HCT116 (cell line): ENCODE results near the gene SLC27A2. TPM values are rescaled to one million over a fixed set of nuclear protein-coding genes. Genes with fewer than 3 reads are reported as not detected.

Experiments used
- ATAC-seq: fragments of 200-7000 bp; cut with Tn5 transposase; 2 replicates; pipeline ENCODE4 v1.9.1; 2020; ENCODE audit warnings: mild to moderate bottlenecking, moderate library complexity
- BruUV-seq: library from RNA; stranded (reverse); fragments of 400-500 nt; replicated peaks from 2 replicates; lab custom pipeline; 2021; lab: Mats Ljungman, UMichigan
- CTCF ChIA-PET: fragments of 300-600 bp; sonication (Branson Sonifier 250); formaldehyde crosslinking; loops from one replicate; lab custom pipeline; 2021; ENCODE audit warnings: antibody characterized with exemption; lab: Charles Lee
- POLR2A ChIA-PET: fragments of 300-600, 350-600 bp; sonication (Branson Sonifier 250); formaldehyde crosslinking; loops from one replicate; lab custom pipeline; 2021; ENCODE audit warnings: antibody characterized with exemption; lab: Charles Lee
- RAD21 ChIA-PET, 2 experiments: fragments of 300-600 bp; sonication (Branson Sonifier 250); formaldehyde crosslinking; loops; one replicate each; lab custom pipeline; 2023; ENCODE audit warnings: low total read pairs in 2 of 2; ENCODE audit not compliant: uncharacterized antibody in 2 of 2, unreplicated experiment in 2 of 2, low non-redundant PET in 1 of 2; lab: Charles Lee
- DNase-seq: peaks from one replicate; pipeline ENCODE4 v3.0.0-alpha.2; 2010; ENCODE audit warnings: low read depth, low spot score
- H2AFZ ChIP-seq: fragments of 200-600 bp; shearing (Covaris generic), sonication (generic); 2 replicates; pipeline ENCODE4 v1.6.1; 2017; ENCODE audit warnings: low read depth, mixed run types, mixed read lengths, antibody characterized with exemption, low read length; ENCODE audit not compliant: poor library complexity, severe bottlenecking
- H3K27ac ChIP-seq: 2 replicates; pipeline ENCODE4 v1.5.1; 2012; ENCODE audit warnings: low read depth, low read length
- H3K27me3 ChIP-seq: fragments of 200-600 bp; sonication (generic); 2 replicates; pipeline ENCODE4 v1.6.1; 2016; ENCODE audit warnings: mixed run types, low read length, mixed read lengths; ENCODE audit not compliant: insufficient read depth
- H3K36me3 ChIP-seq, 2 experiments: fragments of 200-500 bp in 1 of 2; fragments of 200-600 bp in 1 of 2; sonication (Bioruptor generic) in 1 of 2; sonication (generic) in 1 of 2; 2 replicates each; pipeline versions ENCODE4 v1.5.1 to v1.6.1; 2014 to 2016; ENCODE audit warnings: low read length in 2 of 2, inconsistent platforms in 1 of 2, mixed read lengths in 1 of 2, mixed run types in 1 of 2; ENCODE audit not compliant: insufficient read depth in 2 of 2, control insufficient read depth in 1 of 2
- H3K4me1 ChIP-seq, 2 experiments: fragments of 200-600 bp in 1 of 2; sonication (generic) in 1 of 2; 2 replicates each; pipeline versions ENCODE4 v1.5.1 to v1.6.1; 2012 to 2017; ENCODE audit warnings: low read length in 2 of 2, inconsistent platforms in 1 of 2, mild to moderate bottlenecking in 1 of 2, mixed read lengths in 1 of 2, mixed run types in 1 of 2, moderate library complexity in 1 of 2; ENCODE audit not compliant: insufficient read depth in 2 of 2, control insufficient read depth in 1 of 2
- H3K4me2 ChIP-seq: fragments of 200-600 bp; sonication (generic); 2 replicates; pipeline ENCODE4 v1.6.1; 2017; ENCODE audit warnings: mixed run types, low read length, mixed read lengths
- H3K4me3 ChIP-seq, 2 experiments: fragments of 200-600 bp in 1 of 2; sonication (generic) in 1 of 2; replicated peaks in 1 of 2; 2 replicates each; pipeline ENCODE4 v1.5.1; 2011 to 2016; ENCODE audit warnings: low read length in 2 of 2, control low read depth in 1 of 2, low read depth in 1 of 2, mild to moderate bottlenecking in 1 of 2, mixed read lengths in 1 of 2, mixed run types in 1 of 2
- H3K79me2 ChIP-seq: fragments of 200-600 bp; sonication (generic); 2 replicates; pipeline ENCODE4 v1.6.1; 2017; ENCODE audit warnings: mild to moderate bottlenecking, mixed run types, low read length, moderate library complexity, mixed read lengths; ENCODE audit not compliant: insufficient read depth
- H3K9ac ChIP-seq: fragments of 200-600 bp; sonication (generic); 2 replicates; pipeline ENCODE4 v1.6.1; 2016; ENCODE audit warnings: low read length, mixed read lengths
- H3K9me2 ChIP-seq: fragments of 200-600 bp; sonication (generic), shearing (Covaris generic); 2 replicates; pipeline ENCODE4 v1.6.1; 2017; ENCODE audit warnings: mixed run types, mild to moderate bottlenecking, moderate library complexity; ENCODE audit not compliant: insufficient read depth
- H3K9me3 ChIP-seq, 2 experiments: fragments of 200-500 bp in 1 of 2; fragments of 200-600 bp in 1 of 2; sonication (Bioruptor generic) in 1 of 2; sonication (generic) in 1 of 2; 2 replicates each; pipeline ENCODE4 v1.6.1; 2014 to 2017; ENCODE audit warnings: low read length in 2 of 2, mixed read lengths in 2 of 2, inconsistent platforms in 1 of 2, low read depth in 1 of 2, mild to moderate bottlenecking in 1 of 2, mixed run types in 1 of 2, moderate library complexity in 1 of 2; ENCODE audit not compliant: control insufficient read depth in 1 of 2, insufficient read depth in 1 of 2
- H4K20me1 ChIP-seq: fragments of 200-600 bp; sonication (generic), shearing (Covaris generic); 2 replicates; pipeline ENCODE4 v1.6.1; 2017; ENCODE audit warnings: mixed run types, mild to moderate bottlenecking, moderate library complexity; ENCODE audit not compliant: insufficient read depth
- CEBPB ChIP-seq: IDR thresholded peaks from 2 replicates; pipeline ENCODE4 v1.6.1; 2012; ENCODE audit warnings: low read depth
- CTCF ChIP-seq, 3 experiments: fragments of 200-600 bp in 1 of 3; sonication (generic) in 1 of 3; IDR thresholded peaks in 2 of 3; conservative IDR thresholded peaks in 1 of 3; 2 replicates each; pipeline ENCODE4 v1.5.1; 2012 to 2017; ENCODE audit warnings: low read depth in 2 of 3, low read length in 2 of 3, antibody characterized with exemption in 1 of 3, borderline replicate concordance in 1 of 3, control low read depth in 1 of 3, mild to moderate bottlenecking in 1 of 3, mixed read lengths in 1 of 3, mixed run types in 1 of 3, moderate library complexity in 1 of 3; ENCODE audit not compliant: insufficient read depth in 1 of 3
- EGR1 ChIP-seq: IDR thresholded peaks from 2 replicates; pipeline ENCODE4 v1.6.1; 2012; ENCODE audit warnings: low read depth
- EZH2phosphoT487 ChIP-seq: fragments of 200-600 bp; IDR thresholded peaks from 2 replicates; pipeline ENCODE4 v1.6.1; 2018; ENCODE audit warnings: antibody characterized with exemption, borderline replicate concordance
- FOSL1 ChIP-seq: IDR thresholded peaks from 2 replicates; pipeline ENCODE4 v1.6.1; 2012; ENCODE audit warnings: low read depth
- JUND ChIP-seq: IDR thresholded peaks from 2 replicates; pipeline ENCODE4 v1.6.1; 2012
- MAX ChIP-seq: IDR thresholded peaks from 2 replicates; pipeline ENCODE4 v1.6.1; 2012
- POLR2A ChIP-seq: IDR thresholded peaks from 2 replicates; pipeline ENCODE4 v1.7.0; 2011; ENCODE audit warnings: borderline replicate concordance; ENCODE audit not compliant: insufficient read depth, insufficient read length; ENCODE audit errors: extremely low read depth
- POLR2AphosphoS5 ChIP-seq: IDR thresholded peaks from 2 replicates; pipeline ENCODE4 v1.6.1; 2011; ENCODE audit warnings: mild to moderate bottlenecking, low read depth, low read length, moderate library complexity
- RAD21 ChIP-seq: IDR thresholded peaks from 2 replicates; pipeline ENCODE4 v1.6.1; 2012; ENCODE audit warnings: low read depth, mild to moderate bottlenecking
- REST ChIP-seq: IDR thresholded peaks from 2 replicates; pipeline ENCODE4 v1.6.1; 2012; ENCODE audit warnings: low read depth
- SIN3A ChIP-seq: IDR thresholded peaks from 2 replicates; pipeline ENCODE4 v1.6.1; 2012; ENCODE audit warnings: low read depth
- SP1 ChIP-seq: IDR thresholded peaks from 2 replicates; pipeline ENCODE4 v1.6.1; 2012; ENCODE audit warnings: low read depth
- SRF ChIP-seq: IDR thresholded peaks from 2 replicates; pipeline ENCODE4 v1.6.1; 2012; ENCODE audit warnings: low read depth
- TCF7L2 ChIP-seq: IDR thresholded peaks from 2 replicates; pipeline ENCODE4 v1.7.0; 2011; ENCODE audit warnings: borderline replicate concordance, inconsistent platforms; ENCODE audit not compliant: insufficient read depth, insufficient read length; ENCODE audit errors: extremely low read depth
- ZBTB33 ChIP-seq: IDR thresholded peaks from 2 replicates; pipeline ENCODE4 v1.6.1; 2011; ENCODE audit warnings: mild to moderate bottlenecking, low read length, moderate library complexity; ENCODE audit not compliant: insufficient replicate concordance; ENCODE audit errors: extremely low read depth
- ZFX ChIP-seq: fragments of 450-650 bp; IDR thresholded peaks from 2 replicates; pipeline ENCODE4 v1.6.1; 2017
- ZNF274 ChIP-seq: fragments of 200-500 bp; sonication (Bioruptor generic); IDR thresholded peaks from 2 replicates; pipeline ENCODE4 v1.6.1; 2014; ENCODE audit warnings: mild to moderate bottlenecking, low read depth, low read length, inconsistent platforms
- intact Hi-C: fragments of 100-400 bp; cut with micrococcal nuclease; formaldehyde crosslinking; loops from 2 replicates; pipeline ENCODE4 v1.10.0; 2022
- total RNA-seq: library from RNA; stranded (reverse); gene quantifications from one replicate; pipeline ENCODE4 v1.2.1, GENCODE V29; 2021; ENCODE audit not compliant: unreplicated experiment

Gene SLC27A2
- total RNA-seq, 1 experiment from 2014 or later = 14.0 TPM

- no peak overlapping the region for H3K27ac ChIP-seq
- H3K79me2 ChIP-seq = no peaks in the 10 kb centered on the region
- H3K27me3 ChIP-seq = no peaks in the 10 kb centered on the region
- H3K9me3 ChIP-seq = no peaks in the 10 kb centered on the region
- ChIA-PET CTCF (no interaction called here), POLR2A (no interaction called here)
- no peak for DNase-seq
- no peak overlapping the region for H3K9ac ChIP-seq
- no peak overlapping the region for H3K4me3 ChIP-seq
- no peak overlapping the region for H3K4me2 ChIP-seq
- H4K20me1 ChIP-seq = no peaks in the 10 kb centered on the region
- H3K9me2 ChIP-seq = no peaks in the 10 kb centered on the region
- intact Hi-C loops = loop anchor here (10.0 kb wide), 1 partner anchor 136 kb away; no protein-coding TSS in a partner anchor
- H3K4me1 ChIP-seq = peaks cover 7 to 21% of the 10 kb centered on the region in 2 experiments
- TF ChIP-seq POLR2AphosphoS5 (no peak), REST (no peak), FOSL1 (no peak), POLR2A (no peak), TCF7L2 (no peak), CTCF (IDR thresholded peaks at IDR 0.05 in 2 of 3, conservative IDR thresholded peaks at IDR 0.05 in 1 of 3; ENCODE audit: borderline replicate concordance in 1 of 3, insufficient read depth in 1 of 3, low read depth in 2 of 3, low read length in 2 of 3) (no peak), MAX (no peak), JUND (no peak), RAD21 (no peak), SIN3A (no peak), SRF (no peak), CEBPB (no peak), SP1 (no peak), ZFX (no peak), EGR1 (no peak), ZNF274 (no peak), ZBTB33 (no peak), EZH2phosphoT487 (no peak)
- TF ChIP-seq, all 23 proteins: peak for 0
- BruUV-seq = no TSS peak
- no peaks in the 10 kb centered on the region for H3K36me3 ChIP-seq
- ATAC-seq = no peak
- RAD21 ChIA-PET = no interaction called here
- H2AFZ ChIP-seq = no peak overlapping the region
Measured at GRCh38 chr15:50140983-50141382, 41.0 kb upstream of the SLC27A2 start.
